GM12878 (cell line): ENCODE results near the gene DOCK2. TPM values are rescaled to one million over a fixed set of nuclear protein-coding genes. Genes with fewer than 3 reads are reported as not detected.

ENCODE experiments used
- ATAC-seq: fragments of 200-7000 bp; cut with Tn5 transposase; 3 replicates; pipeline ENCODE4 v1.9.1; 2020; ENCODE audit warnings: mild to moderate bottlenecking, moderate library complexity
- BruUV-seq: library from RNA; stranded (reverse); fragments of 400-500 nt; replicated peaks from 2 replicates; lab custom pipeline; 2021; lab: Mats Ljungman, UMichigan
- CTCF ChIA-PET: fragments of 300-600 bp; sonication (Branson Sonifier 250); formaldehyde crosslinking; extraction: SDS; loops from one replicate; lab custom pipeline; 2021; ENCODE audit warnings: inconsistent platforms; lab: Yijun Ruan, JAX
- POLR2A ChIA-PET: fragments of 350-600 bp; formaldehyde crosslinking; extraction: SDS; loops from one replicate; lab custom pipeline; 2021; ENCODE audit warnings: inconsistent platforms; lab: Charles Lee
- RAD21 ChIA-PET: fragments of 300-600 bp; sonication (Branson Sonifier 250); formaldehyde crosslinking; loops from one replicate; lab custom pipeline; 2023; ENCODE audit warnings: antibody characterized with exemption; ENCODE audit not compliant: unreplicated experiment; lab: Charles Lee
- SMC1A ChIA-PET: fragments of 300-600 bp; sonication (Branson Sonifier 250); formaldehyde crosslinking; loops from one replicate; lab custom pipeline; 2023; ENCODE audit not compliant: unreplicated experiment, uncharacterized antibody; lab: Charles Lee
- DNase-seq: peaks from one replicate; pipeline ENCODE4 v3.0.0-alpha.2; 2011; ENCODE audit warnings: low read depth, low spot score
- FAIRE-seq: peaks from 3 replicates; lab custom pipeline; 2011; peaks lifted over from hg19 to GRCh38; lab: Jason Lieb, UNC
- H2AFZ ChIP-seq: 2 replicates; pipeline ENCODE4 v1.6.0; 2011; ENCODE audit warnings: low read depth, low read length, control low read depth; ENCODE audit not compliant: control insufficient read depth
- H3K27ac ChIP-seq: 2 replicates; pipeline ENCODE4 v1.5.1; 2011; ENCODE audit warnings: control low read depth; ENCODE audit not compliant: control insufficient read depth, insufficient read depth
- H3K27me3 ChIP-seq, 2 experiments: replicated peaks in 1 of 2; 2 replicates each; pipeline versions ENCODE4 v1.6.0 to v1.6.1; 2011; ENCODE audit warnings: low read length in 1 of 2; ENCODE audit not compliant: control insufficient read depth in 2 of 2, insufficient read depth in 2 of 2
- H3K36me3 ChIP-seq, 2 experiments: 2 replicates each; pipeline ENCODE4 v1.5.1; 2011; ENCODE audit warnings: low read length in 1 of 2; ENCODE audit not compliant: control insufficient read depth in 2 of 2, insufficient read depth in 2 of 2
- H3K4me1 ChIP-seq: 2 replicates; pipeline ENCODE4 v1.6.1; 2011; ENCODE audit warnings: mild to moderate bottlenecking, low read length, moderate library complexity, mixed read lengths; ENCODE audit not compliant: control insufficient read depth, insufficient read depth
- H3K4me2 ChIP-seq: 2 replicates; pipeline ENCODE4 v1.6.0; 2011; ENCODE audit warnings: control low read depth; ENCODE audit not compliant: control insufficient read depth, insufficient read depth
- H3K4me3 ChIP-seq: fragments of 200-600 bp; sonication (generic); 2 replicates; pipeline ENCODE4 v1.5.1; 2016
- H3K79me2 ChIP-seq: 2 replicates; pipeline ENCODE4 v1.6.0; 2011; ENCODE audit warnings: low read length; ENCODE audit not compliant: control insufficient read depth, insufficient read depth
- H3K9ac ChIP-seq: 2 replicates; pipeline ENCODE4 v1.8.0; 2011; ENCODE audit warnings: low read length, control low read depth, mixed read lengths; ENCODE audit not compliant: control insufficient read depth, insufficient read depth
- H3K9me3 ChIP-seq: replicated peaks from 3 replicates; pipeline ENCODE4 v1.5.1; 2011; ENCODE audit warnings: mild to moderate bottlenecking, low read length; ENCODE audit not compliant: control insufficient read depth, insufficient read depth
- H4K20me1 ChIP-seq: 2 replicates; pipeline ENCODE4 v1.6.0; 2011; ENCODE audit not compliant: control insufficient read depth, insufficient read depth
- ASH2L ChIP-seq: fragments of 300-600, 200-600 bp; sonication (generic); IDR thresholded peaks from 2 replicates; pipeline ENCODE4 v1.6.1; 2017; ENCODE audit warnings: low read depth, mild to moderate bottlenecking, borderline replicate concordance
- CHD2 ChIP-seq: IDR thresholded peaks from 2 replicates; pipeline ENCODE4 v1.6.1; 2011; ENCODE audit warnings: low read depth, low read length, improper control_type of control experiment, borderline replicate concordance
- IKZF2 ChIP-seq, 2 experiments: fragments of 450-650 bp; IDR thresholded peaks; 2 replicates each; pipeline ENCODE4 v1.6.1; 2017; ENCODE audit warnings: mild to moderate bottlenecking in 2 of 2, moderate library complexity in 2 of 2
- JUNB ChIP-seq: IDR thresholded peaks from 2 replicates; pipeline ENCODE4 v1.6.1; 2016; ENCODE audit warnings: antibody characterized with exemption, mild to moderate bottlenecking
- MLLT1 ChIP-seq: fragments of 450-650 bp; IDR thresholded peaks from 2 replicates; pipeline ENCODE4 v1.6.1; 2016; ENCODE audit warnings: mild to moderate bottlenecking
- POLR2A ChIP-seq: IDR thresholded peaks from 2 replicates; pipeline ENCODE4 v1.6.1; 2011; ENCODE audit warnings: low read depth, mild to moderate bottlenecking, low read length
- POU2F2 ChIP-seq: IDR thresholded peaks from 3 replicates; pipeline ENCODE4 v1.6.1; 2011; ENCODE audit warnings: low read depth, mild to moderate bottlenecking, low read length, borderline replicate concordance
- SREBF2 ChIP-seq: IDR thresholded peaks from 2 replicates; pipeline ENCODE4 v1.6.1; 2012; ENCODE audit warnings: mild to moderate bottlenecking, low read length
- SRF ChIP-seq, 2 experiments: IDR thresholded peaks; 2 replicates each; pipeline ENCODE4 v1.6.1; 2011; ENCODE audit warnings: low read depth in 2 of 2, low read length in 2 of 2, mild to moderate bottlenecking in 1 of 2, moderate library complexity in 1 of 2
- TARDBP ChIP-seq: IDR thresholded peaks from 2 replicates; pipeline ENCODE4 v1.6.1; 2016; ENCODE audit warnings: borderline replicate concordance
- TCF7 ChIP-seq: IDR thresholded peaks from 2 replicates; pipeline ENCODE4 v1.6.1; 2014; ENCODE audit warnings: antibody characterized with exemption, borderline replicate concordance
- ZNF217 ChIP-seq: fragments of 450-650 bp; IDR thresholded peaks from 2 replicates; pipeline ENCODE4 v1.6.1; 2017; ENCODE audit warnings: antibody characterized with exemption, mild to moderate bottlenecking
- ZNF384 ChIP-seq: IDR thresholded peaks from 2 replicates; pipeline ENCODE4 v1.6.1; 2012; ENCODE audit warnings: low read depth, mild to moderate bottlenecking, low read length, improper control_type of control experiment, borderline replicate concordance
- ZSCAN29 ChIP-seq: fragments of 450-650 bp; IDR thresholded peaks from 2 replicates; pipeline ENCODE4 v1.6.1; 2017; ENCODE audit warnings: mild to moderate bottlenecking, moderate library complexity
- WGBS: methylation state at CpG from one replicate; pipeline ENCODE4 v1.1.6; 2016; ENCODE audit warnings: low lambda C conversion rate; ENCODE audit not compliant: insufficient replicate concordance, insufficient coverage; ENCODE audit errors: missing lambda C conversion rate; 5-methylcytosine and 5-hydroxymethylcytosine counted together
- in situ Hi-C: fragments of 300-500 bp; cut with MboI; formaldehyde crosslinking; loops from 9 replicates; pipeline ENCODE4 v1.14.3; 2018; ENCODE audit warnings: mixed read lengths
- intact Hi-C: fragments of 100-400 bp; cut with micrococcal nuclease; formaldehyde crosslinking; loops from one replicate; pipeline ENCODE4 v1.14.2; 2022; ENCODE audit not compliant: unreplicated experiment
- polyA plus RNA-seq, 11 experiments: library from polyadenylated mRNA; depleted of rRNA in 4 of 11; unstranded in 6 of 11; stranded (reverse) in 5 of 11; fragments of >200 nt; fragmentation: Nextera tagmentation in 4 of 11; fragmentation: Illumina TruSeq in 1 of 11; extraction: Ambion mirVana in 4 of 11; extraction: Trizol in 1 of 11; gene quantifications; 1 replicate in 1 of 11; 2 replicates in 10 of 11; pipeline versions ENCODE4 v1.2.1 to v1.2.3, GENCODE V29; 2011 to 2016; ENCODE audit warnings: inconsistent platforms in 2 of 11, missing spikeins in 2 of 11, low read depth in 1 of 11
- total RNA-seq, 4 experiments: library from RNA; depleted of rRNA in 3 of 4; stranded (reverse); fragments of >200 nt in 3 of 4; fragmentation: Illumina TruSeq in 1 of 4; extraction: Trizol in 1 of 4; gene quantifications; 2 replicates each; pipeline versions ENCODE4 v1.2.1 to v1.2.3, GENCODE V29; 2013 to 2021
- TF ChIP-seq, protein P1 (sequence below): fragments of 450-650 bp; IDR thresholded peaks from 2 replicates; pipeline ENCODE4 v1.6.1; 2017; ENCODE audit warnings: mild to moderate bottlenecking, low read depth, inconsistent platforms; ENCODE audit not compliant: poor library complexity, severe bottlenecking

DOCK2 gene
- total and polyA plus RNA-seq, 10 of the 15 experiments (the other 5 are each of a cell fraction or from before 2014, with no cell fraction given) = 34.2 to 192 (median 118) TPM

GRCh38 chr5:170046241-170046640, 409.2 kb downstream of the DOCK2 start:
- H2AFZ ChIP-seq = no peak overlapping the region
- CTCF ChIA-PET = no interaction called here
- ATAC-seq = no peak
- H3K79me2 ChIP-seq = no peaks in the 10 kb centered on the region
- DNase-seq = no peak
- TF ChIP-seq POU2F2 (no peak), ZNF217 (no peak)
- TF ChIP-seq, all 136 proteins: peak for 0
- SMC1A ChIA-PET = interaction anchor here (1.0 kb wide), 1 partner anchor 397 kb away, joined by 3 read pairs; no protein-coding TSS in a partner anchor
- WGBS = 76% methylated on average over 3 of the region's 3 CpGs
- no peaks in the 10 kb centered on the region for H3K27me3 ChIP-seq
- RAD21 ChIA-PET = no interaction called here
- in situ Hi-C loops (no loop called here), intact Hi-C loops (no loop called here)
- no peak overlapping the region for H3K27ac ChIP-seq
- H3K4me3 ChIP-seq = no peak overlapping the region
- H4K20me1 ChIP-seq = no peaks in the 10 kb centered on the region
- H3K4me1 ChIP-seq = no peaks in the 10 kb centered on the region
- H3K9me3 ChIP-seq = no peaks in the 10 kb centered on the region
- BruUV-seq = no TSS peak
- H3K4me2 ChIP-seq = no peak overlapping the region
- H3K9ac ChIP-seq = no peak overlapping the region
- POLR2A ChIA-PET = no interaction called here
- H3K36me3 ChIP-seq = peaks cover 30 to 57% of the 10 kb centered on the region in 2 experiments
- FAIRE-seq = no peak

DNA sequence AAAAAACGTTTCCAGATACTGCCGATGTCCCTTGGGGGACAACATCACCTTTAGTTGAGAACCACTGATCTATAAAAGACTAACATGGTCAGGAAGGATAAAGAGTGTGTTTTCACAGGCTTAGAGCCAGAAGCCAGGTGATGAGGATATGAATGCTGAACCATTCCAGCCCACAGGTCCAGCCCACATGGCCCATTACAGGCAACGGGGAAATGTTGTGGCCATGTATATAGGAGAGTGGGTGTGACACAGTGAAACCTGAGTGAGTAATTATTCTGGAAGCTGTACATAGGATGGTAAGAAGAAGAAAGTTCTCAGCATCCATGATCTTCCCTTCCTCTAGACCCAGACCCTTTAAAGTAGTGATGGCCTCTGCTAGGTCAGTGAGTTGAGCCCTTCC, 412.6 kb downstream of the DOCK2 start:
- no peaks in the 10 kb centered on the region for H3K4me1 ChIP-seq
- DNase-seq (no peak), FAIRE-seq (no peak), ATAC-seq (no peak)
- ChIA-PET SMC1A (no interaction called here), RAD21 (no interaction called here), CTCF (no interaction called here), POLR2A (interaction anchor here (0.6 kb wide), 1 partner anchor 418 kb away, joined by 3 read pairs; no protein-coding TSS in a partner anchor)
- H2AFZ ChIP-seq = no peak overlapping the region
- no peak overlapping the region for H3K27ac ChIP-seq
- in situ Hi-C loops = no loop called here
- intact Hi-C loops = no loop called here
- no peak overlapping the region for H3K4me2 ChIP-seq
- H3K79me2 ChIP-seq = no peaks in the 10 kb centered on the region
- H3K9me3 ChIP-seq = no peaks in the 10 kb centered on the region
- peaks cover 25 to 39% of the 10 kb centered on the region in 2 experiments for H3K36me3 ChIP-seq
- no TSS peak for BruUV-seq
- no peak overlapping the region for H3K4me3 ChIP-seq
- WGBS = 84% methylated on average over 3 of the region's 3 CpGs
- H4K20me1 ChIP-seq = no peaks in the 10 kb centered on the region
- H3K27me3 ChIP-seq = no peaks in the 10 kb centered on the region
- H3K9ac ChIP-seq = no peak overlapping the region
- no peak for TF ChIP-seq CHD2
- no peak for TF ChIP-seq SREBF2
- no peak for TF ChIP-seq TCF7
- TF ChIP-seq POLR2A = no peak
- no peak for TF ChIP-seq ZSCAN29
- no peak for TF ChIP-seq ZNF384
- TF ChIP-seq MLLT1 = no peak
- no peak for TF ChIP-seq TARDBP
- no peak for TF ChIP-seq ASH2L
- TF ChIP-seq, protein P1, sequence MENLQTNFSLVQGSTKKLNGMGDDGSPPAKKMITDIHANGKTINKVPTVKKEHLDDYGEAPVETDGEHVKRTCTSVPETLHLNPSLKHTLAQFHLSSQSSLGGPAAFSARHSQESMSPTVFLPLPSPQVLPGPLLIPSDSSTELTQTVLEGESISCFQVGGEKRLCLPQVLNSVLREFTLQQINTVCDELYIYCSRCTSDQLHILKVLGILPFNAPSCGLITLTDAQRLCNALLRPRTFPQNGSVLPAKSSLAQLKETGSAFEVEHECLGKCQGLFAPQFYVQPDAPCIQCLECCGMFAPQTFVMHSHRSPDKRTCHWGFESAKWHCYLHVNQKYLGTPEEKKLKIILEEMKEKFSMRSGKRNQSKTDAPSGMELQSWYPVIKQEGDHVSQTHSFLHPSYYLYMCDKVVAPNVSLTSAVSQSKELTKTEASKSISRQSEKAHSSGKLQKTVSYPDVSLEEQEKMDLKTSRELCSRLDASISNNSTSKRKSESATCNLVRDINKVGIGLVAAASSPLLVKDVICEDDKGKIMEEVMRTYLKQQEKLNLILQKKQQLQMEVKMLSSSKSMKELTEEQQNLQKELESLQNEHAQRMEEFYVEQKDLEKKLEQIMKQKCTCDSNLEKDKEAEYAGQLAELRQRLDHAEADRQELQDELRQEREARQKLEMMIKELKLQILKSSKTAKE = no peak
- TF ChIP-seq JUNB = no peak
- TF ChIP-seq SRF (IDR thresholded peaks at IDR 0.05; ENCODE audit: low read depth in 2 of 2, low read length in 2 of 2) = no peak
- TF ChIP-seq IKZF2 (IDR thresholded peaks at IDR 0.05) = no peak
